ENCODE data around the gene CRIM1. TPM values are rescaled to one million over a fixed set of nuclear protein-coding genes. Genes with fewer than 3 reads are reported as not detected.

Gene CRIM1
- total and polyA plus RNA-seq, 5 experiments from 2014 or later, result 0.12 to 2.0 (median 0.88) TPM

GRCh38 chr2:36597003-36597531 lies 241.5 kb downstream of the CRIM1 start:
- peaks cover 0 to 7% (median 0%) of the 10 kb centered on the region in 3 donors for H3K36me3 Mint-ChIP-seq
- peak overlapping the region; percentile 88 to 98 (median 95) for H3K4me3 Mint-ChIP-seq
- H3K9me3 Mint-ChIP-seq, result no peaks in the 10 kb centered on the region
- ATAC-seq, result no peak
- peaks cover 33 to 53% (median 41%) of the 10 kb centered on the region in 4 donors for H3K4me1 Mint-ChIP-seq
- H3K27ac Mint-ChIP-seq, result peak overlapping the region; percentile 71 to 96 (median 88)
- POLR2A ChIA-PET, result interaction anchor here (0.5 kb wide), 1 partner anchor 1802 kb away, joined by 6 read pairs; no protein-coding TSS in a partner anchor
- H3K27me3 Mint-ChIP-seq, result no peaks in the 10 kb centered on the region
- no peak for DNase-seq

- POLR2A ChIA-PET, result interaction anchor here (0.5 kb wide), 1 partner anchor 1802 kb away, joined by 6 read pairs; no protein-coding TSS in a partner anchor
- no peaks in the 10 kb centered on the region for H3K9me3 Mint-ChIP-seq
- H3K36me3 Mint-ChIP-seq, result peaks cover 0 to 7% (median 0%) of the 10 kb centered on the region in 3 donors
- H3K4me3 Mint-ChIP-seq, result peak within 1 kb of the TSS; percentile 88 to 98 (median 95)
- peak within 1 kb of the TSS; percentile 71 to 96 (median 90) for H3K27ac Mint-ChIP-seq
- H3K27me3 Mint-ChIP-seq, result no peaks in the 10 kb centered on the region
- H3K4me1 Mint-ChIP-seq, result peaks cover 32 to 50% (median 40%) of the 10 kb centered on the region in 4 donors
- DNase-seq (peak; percentile 24 to 73 (median 56)), ATAC-seq (peak; percentile 86 to 89)
Observed at GRCh38 chr2:36597532-36598377, 242.2 kb downstream of the CRIM1 start, which contains the start of gene FEZ2. Gene FEZ2, minus strand, starts transcription at chr2:36598168. Its CDS starts 26 bp downstream, at chr2:36598142.

Other genes with a start within 250 kb of the CRIM1 start
- 10 to 100 TPM; 11.9 to 15.2 TPM for gene FEZ2, start 242.4 kb downstream of the CRIM1 start, total RNA-seq
- gene FEZ2, start 242.4 kb downstream of the CRIM1 start, polyA plus RNA-seq, result 1 to 10 TPM; 1.5 to 2.1 (median 1.5) TPM

All from naive thymus-derived CD8-positive, alpha-beta T cell (primary cell).